Peyer's patch (tissue), 4 donors: ENCODE measurements around the gene SLC45A3. TPM values are rescaled to one million over a fixed set of nuclear protein-coding genes. Genes with fewer than 3 reads are reported as not detected.
A peak's percentile ranks its signal among the peaks of the same experiment; 100 is the strongest.

Experiments
- DNase-seq, 3 donors: peaks; one replicate each; pipeline ENCODE4 v3.0.0-alpha.2; 2017 to 2019
- H3K27ac ChIP-seq, 4 donors: fragments of 200-600 bp; sonication (generic); one replicate each; pipeline ENCODE4 v1.5.1; 2016 to 2019
- H3K27me3 ChIP-seq, 2 donors: fragments of 200-600 bp; sonication (generic); one replicate each; pipeline ENCODE4 v1.5.1; 2019
- H3K36me3 ChIP-seq, 3 donors: fragments of 200-600 bp; sonication (generic); one replicate each; pipeline ENCODE4 v1.5.1; 2016 to 2019
- H3K4me1 ChIP-seq, 4 donors: fragments of 200-600 bp; sonication (generic); one replicate each; pipeline ENCODE4 v1.5.1; 2016 to 2019
- H3K4me3 ChIP-seq, 4 donors: fragments of 200-600 bp; sonication (generic); 1 replicate in 3 of 4; 2 replicates in 1 of 4; pipeline ENCODE4 v1.5.1; 2016 to 2019; ENCODE audit warnings: mild to moderate bottlenecking in 1 of 4
- H3K9me3 ChIP-seq, 4 donors: fragments of 200-600 bp; sonication (generic); one replicate each; pipeline ENCODE4 v1.5.1; 2016 to 2019; ENCODE audit warnings: mild to moderate bottlenecking in 1 of 4
- POLR2A ChIP-seq, 2 donors: fragments of 450-650 bp; IDR thresholded peaks; one replicate each; pipeline ENCODE4 v1.5.1; 2017; ENCODE audit warnings: antibody characterized with exemption in 2 of 2, mild to moderate bottlenecking in 2 of 2, moderate library complexity in 2 of 2
- total RNA-seq, 4 donors: library from RNA; depleted of rRNA; stranded (reverse); fragments of >200 nt; gene quantifications; one replicate each; pipeline ENCODE4 v1.1.0, GENCODE V29; 2016
- TF ChIP-seq, protein P1 (sequence below), 6 experiments: fragments of 450-650 bp in 4 of 6; fragments of 200-600 bp in 2 of 6; sonication (generic) in 1 of 6; IDR thresholded peaks; one replicate each; pipeline ENCODE4 v1.5.1; 2017 to 2019; ENCODE audit warnings: antibody characterized with exemption in 6 of 6, mild to moderate bottlenecking in 3 of 6, moderate library complexity in 1 of 6

SLC45A3 gene
- total RNA-seq, 4 donors from 2014 or later, result 7.4 to 16.0 (median 11.2) TPM

DNA sequence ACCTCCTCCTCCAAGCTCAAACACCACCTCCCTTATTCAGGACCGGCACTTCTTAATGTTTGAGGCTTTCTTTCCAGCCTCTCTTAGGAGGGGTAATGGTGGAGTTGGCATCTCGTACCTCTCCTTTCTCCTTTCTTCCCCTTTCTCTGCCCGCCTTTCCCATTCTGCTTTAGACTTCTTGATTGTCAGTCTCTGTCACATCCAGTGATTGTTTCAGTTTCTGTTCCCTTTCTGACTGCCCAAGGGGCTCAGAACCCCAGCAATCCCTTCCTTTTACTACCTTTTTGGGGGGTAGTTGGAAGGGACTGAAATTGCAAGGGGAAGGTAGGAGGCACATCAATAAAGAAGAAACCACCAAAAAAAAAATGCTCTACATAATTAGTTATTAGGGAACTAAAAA, 54.1 kb downstream of the SLC45A3 start:
- TF ChIP-seq, protein P1, sequence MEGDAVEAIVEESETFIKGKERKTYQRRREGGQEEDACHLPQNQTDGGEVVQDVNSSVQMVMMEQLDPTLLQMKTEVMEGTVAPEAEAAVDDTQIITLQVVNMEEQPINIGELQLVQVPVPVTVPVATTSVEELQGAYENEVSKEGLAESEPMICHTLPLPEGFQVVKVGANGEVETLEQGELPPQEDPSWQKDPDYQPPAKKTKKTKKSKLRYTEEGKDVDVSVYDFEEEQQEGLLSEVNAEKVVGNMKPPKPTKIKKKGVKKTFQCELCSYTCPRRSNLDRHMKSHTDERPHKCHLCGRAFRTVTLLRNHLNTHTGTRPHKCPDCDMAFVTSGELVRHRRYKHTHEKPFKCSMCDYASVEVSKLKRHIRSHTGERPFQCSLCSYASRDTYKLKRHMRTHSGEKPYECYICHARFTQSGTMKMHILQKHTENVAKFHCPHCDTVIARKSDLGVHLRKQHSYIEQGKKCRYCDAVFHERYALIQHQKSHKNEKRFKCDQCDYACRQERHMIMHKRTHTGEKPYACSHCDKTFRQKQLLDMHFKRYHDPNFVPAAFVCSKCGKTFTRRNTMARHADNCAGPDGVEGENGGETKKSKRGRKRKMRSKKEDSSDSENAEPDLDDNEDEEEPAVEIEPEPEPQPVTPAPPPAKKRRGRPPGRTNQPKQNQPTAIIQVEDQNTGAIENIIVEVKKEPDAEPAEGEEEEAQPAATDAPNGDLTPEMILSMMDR (IDR thresholded peaks at IDR 0.05), result no peak
- TF ChIP-seq POLR2A (IDR thresholded peaks at IDR 0.05), result no peak
- Histone ChIP-seq H3K27me3 (no peaks in the 10 kb centered on the region), H3K36me3 (peaks cover 0 to 25% (median 0%) of the 10 kb centered on the region in 3 donors), H3K4me3 (no peak overlapping the region), H3K4me1 (peaks cover 0 to 13% (median 4%) of the 10 kb centered on the region in 4 donors), H3K27ac (peak overlapping the region in 2 of 4 donors; percentile 8 to 47), H3K9me3 (no peaks in the 10 kb centered on the region)
- DNase-seq, result no peak

DNA sequence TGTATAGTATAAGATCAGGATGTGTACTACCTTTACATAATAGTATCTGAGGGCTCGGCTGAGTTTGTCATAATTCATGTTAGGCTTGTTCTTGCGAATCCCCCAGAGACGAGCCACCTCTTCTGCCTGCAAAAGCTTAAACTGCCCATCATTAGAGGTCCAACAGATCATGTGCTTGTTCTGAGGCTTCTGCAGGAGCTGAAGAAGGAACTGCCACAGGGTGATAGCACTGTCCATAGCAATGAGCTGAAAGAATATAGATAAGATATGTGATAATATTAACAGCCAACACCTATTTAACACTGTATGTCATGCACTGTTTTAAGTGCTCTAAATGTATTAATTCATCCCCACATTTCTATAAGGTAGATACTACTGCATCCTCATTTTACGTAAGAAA, 56.7 kb downstream of the SLC45A3 start:
- no peak for DNase-seq
- no peak overlapping the region for H3K27ac ChIP-seq
- TF ChIP-seq, protein P1 (IDR thresholded peaks at IDR 0.05), result no peak
- no peak for TF ChIP-seq POLR2A (IDR thresholded peaks at IDR 0.05)
- H3K27me3 ChIP-seq, result no peaks in the 10 kb centered on the region
- H3K9me3 ChIP-seq, result no peaks in the 10 kb centered on the region
- no peak overlapping the region for H3K4me3 ChIP-seq
- H3K4me1 ChIP-seq, result no peaks in the 10 kb centered on the region
- H3K36me3 ChIP-seq, result peaks cover 0 to 48% (median 0%) of the 10 kb centered on the region in 3 donors

GRCh38 chr1:205620269-205620668, 60.0 kb downstream of the SLC45A3 start:
- H3K9me3 ChIP-seq, result no peaks in the 10 kb centered on the region
- H3K36me3 ChIP-seq, result peaks cover 0 to 82% (median 0%) of the 10 kb centered on the region in 3 donors
- no peaks in the 10 kb centered on the region for H3K4me1 ChIP-seq
- H3K4me3 ChIP-seq, result no peak overlapping the region
- no peak for DNase-seq
- H3K27me3 ChIP-seq, result no peaks in the 10 kb centered on the region
- TF ChIP-seq POLR2A (IDR thresholded peaks at IDR 0.05), result no peak
- TF ChIP-seq, protein P1 (IDR thresholded peaks at IDR 0.05), result no peak
- H3K27ac ChIP-seq, result no peak overlapping the region

GRCh38 chr1:205619376-205619775, 60.9 kb downstream of the SLC45A3 start:
- no peak for TF ChIP-seq POLR2A (IDR thresholded peaks at IDR 0.05)
- TF ChIP-seq, protein P1 (IDR thresholded peaks at IDR 0.05), result no peak
- no peaks in the 10 kb centered on the region for H3K27me3 ChIP-seq
- no peak for DNase-seq
- no peak overlapping the region for H3K4me3 ChIP-seq
- no peaks in the 10 kb centered on the region for H3K9me3 ChIP-seq
- no peaks in the 10 kb centered on the region for H3K4me1 ChIP-seq
- H3K36me3 ChIP-seq, result peaks cover 0 to 82% (median 0%) of the 10 kb centered on the region in 3 donors
- H3K27ac ChIP-seq, result no peak overlapping the region

- Histone ChIP-seq H3K27ac (no peak overlapping the region), H3K9me3 (no peaks in the 10 kb centered on the region), H3K4me1 (no peaks in the 10 kb centered on the region), H3K27me3 (no peaks in the 10 kb centered on the region), H3K4me3 (no peak overlapping the region), H3K36me3 (peaks cover 0 to 87% (median 0%) of the 10 kb centered on the region in 3 donors)
- TF ChIP-seq, protein P1 (IDR thresholded peaks at IDR 0.05), result no peak
- no peak for TF ChIP-seq POLR2A (IDR thresholded peaks at IDR 0.05)
- DNase-seq, result no peak
Observed at GRCh38 chr1:205616563-205617293, 63.6 kb downstream of the SLC45A3 start.
